Measurements from ENCODE around the gene RANGAP1.

Gene RANGAP1

GRCh38 chr22:41257696-41258095, 28.3 kb downstream of the RANGAP1 start:
- DNase-seq (ENCODE audit: low read depth) = no peak

DNA sequence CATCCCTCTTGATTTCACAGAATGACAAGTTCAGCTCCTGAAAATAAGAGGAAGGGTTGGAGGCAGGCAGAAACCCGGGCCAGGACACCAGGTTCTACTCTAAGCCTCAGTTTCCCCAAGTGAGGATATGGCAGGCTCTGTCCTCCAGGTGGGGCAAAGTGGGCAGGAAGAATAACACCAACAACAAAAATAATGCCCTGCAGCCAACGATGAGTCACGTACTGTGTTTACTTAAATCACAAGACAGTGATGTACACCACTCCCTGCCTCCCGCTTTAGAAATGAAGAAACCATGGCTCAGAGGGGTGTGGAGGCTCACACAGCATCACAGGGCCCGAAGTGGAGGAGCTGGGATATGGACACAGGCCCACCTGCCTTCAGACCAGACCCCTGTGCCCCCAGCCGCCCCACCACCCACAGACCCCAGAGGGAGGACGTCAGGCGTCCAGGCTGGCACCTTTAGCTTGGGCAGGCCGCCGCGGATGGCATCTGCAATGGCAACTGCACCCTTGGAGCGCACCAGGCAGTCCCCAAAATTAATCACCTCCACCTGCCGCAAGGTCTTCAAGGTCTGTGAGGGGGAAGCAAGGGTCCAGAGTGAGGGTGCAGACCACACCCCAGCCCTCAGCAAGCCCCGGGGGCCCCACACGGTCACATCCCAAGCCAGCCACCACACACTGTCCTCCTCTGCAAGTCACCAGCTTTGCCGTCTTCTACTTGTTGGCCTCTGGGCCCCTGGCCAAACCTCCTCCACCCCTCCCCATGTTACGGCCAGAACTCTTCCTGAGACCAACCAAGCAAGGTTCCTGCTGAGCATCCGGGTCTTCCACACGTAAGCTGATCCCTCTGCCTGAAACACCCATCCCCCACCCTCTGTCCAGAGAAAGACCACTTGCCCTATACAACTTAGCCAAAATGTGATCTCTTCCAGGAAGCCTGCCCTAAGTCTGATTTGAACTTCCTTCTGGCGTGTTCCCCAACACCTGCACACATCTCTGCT, 29.4 kb downstream of the RANGAP1 start:
- no peak for DNase-seq (ENCODE audit: low read depth)

GRCh38 chr22:41254230-41254629, 31.8 kb downstream of the RANGAP1 start:
- DNase-seq (ENCODE audit: low read depth) = no peak

- no peak for DNase-seq (ENCODE audit: low read depth)
Measured at GRCh38 chr22:41252365-41252764, 33.6 kb downstream of the RANGAP1 start.

DNA sequence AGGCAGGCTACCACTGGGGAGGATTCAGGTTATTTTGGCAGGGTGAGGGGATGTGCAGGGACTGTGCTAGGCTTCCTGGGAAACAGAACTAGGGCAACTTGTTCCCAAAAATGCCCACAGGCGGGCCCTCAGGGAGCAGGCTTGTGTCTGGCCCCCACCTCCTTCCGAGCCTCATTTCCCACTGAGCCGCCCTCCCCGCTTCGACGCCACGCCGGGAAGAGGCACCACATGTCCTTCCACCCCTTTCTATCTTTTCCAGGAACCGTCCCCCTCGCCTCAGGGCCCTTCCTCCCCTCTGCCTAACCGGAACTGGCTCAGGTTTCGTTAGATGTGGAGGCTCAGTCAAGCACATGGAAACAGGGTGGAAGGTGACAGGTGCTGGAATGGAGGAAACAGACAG, 35.9 kb downstream of the RANGAP1 start:
- no peak for DNase-seq (ENCODE audit: low read depth)

DNA sequence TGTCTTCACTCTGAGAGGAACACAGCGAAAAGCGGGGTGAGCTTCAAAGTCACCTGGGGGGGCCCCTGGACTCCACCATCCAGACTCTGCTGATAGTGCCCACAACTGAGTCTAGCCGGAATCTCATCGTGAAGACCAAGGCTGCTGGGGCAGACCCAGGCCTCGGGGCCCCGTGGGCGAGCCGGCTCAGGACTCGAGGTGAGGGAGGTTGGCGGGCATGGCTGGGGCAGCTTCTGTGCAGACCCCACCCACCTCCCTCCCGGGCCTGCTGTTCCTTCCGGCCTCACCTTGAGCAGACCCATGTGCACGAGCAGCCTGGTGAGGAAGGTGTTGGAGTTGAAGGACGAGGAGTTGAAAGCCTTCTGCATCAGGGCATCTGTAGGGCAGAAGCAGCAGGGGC, 36.5 kb downstream of the RANGAP1 start:
- DNase-seq (ENCODE audit: low read depth) = no peak

GRCh38 chr22:41248758-41249157, 37.2 kb downstream of the RANGAP1 start:
- no peak for DNase-seq (ENCODE audit: low read depth)

- no peak for DNase-seq (ENCODE audit: low read depth)
Measured at GRCh38 chr22:41248314-41248713, 37.7 kb downstream of the RANGAP1 start.

- no peak for DNase-seq (ENCODE audit: low read depth)
Measured at GRCh38 chr22:41247703-41248102, 38.3 kb downstream of the RANGAP1 start.

DNA sequence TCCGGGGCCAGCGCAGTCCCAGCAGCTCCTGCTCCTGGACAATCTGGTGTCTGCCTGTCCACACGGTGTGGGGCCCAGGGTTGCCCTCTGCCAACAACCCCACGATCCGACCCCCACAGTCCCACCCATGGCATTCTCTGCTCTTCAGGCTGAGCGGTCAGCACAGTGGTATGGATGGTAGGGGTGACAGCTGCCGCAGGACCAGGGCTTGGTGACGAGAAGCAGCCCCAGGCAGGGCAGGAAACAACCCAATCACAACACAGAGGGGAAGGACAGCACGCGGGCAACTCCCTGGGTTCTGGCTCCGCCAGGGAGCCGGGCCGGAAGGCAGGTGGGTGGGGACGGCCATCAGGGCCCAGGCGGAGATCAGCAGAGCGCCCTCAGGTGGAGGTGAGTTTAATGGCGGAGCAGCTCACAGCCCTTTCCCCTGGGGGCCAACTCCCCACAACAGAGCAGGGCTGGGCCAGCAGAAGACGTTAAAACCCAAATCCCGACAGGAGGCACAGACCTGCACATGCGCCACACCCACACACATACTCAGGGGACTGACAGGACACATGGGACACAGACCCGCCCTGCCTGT, 40.0 kb downstream of the RANGAP1 start:
- no peak for DNase-seq (ENCODE audit: low read depth)

- no peak for DNase-seq (ENCODE audit: low read depth)
Measured at GRCh38 chr22:41243361-41243760, 42.6 kb downstream of the RANGAP1 start.

DNA sequence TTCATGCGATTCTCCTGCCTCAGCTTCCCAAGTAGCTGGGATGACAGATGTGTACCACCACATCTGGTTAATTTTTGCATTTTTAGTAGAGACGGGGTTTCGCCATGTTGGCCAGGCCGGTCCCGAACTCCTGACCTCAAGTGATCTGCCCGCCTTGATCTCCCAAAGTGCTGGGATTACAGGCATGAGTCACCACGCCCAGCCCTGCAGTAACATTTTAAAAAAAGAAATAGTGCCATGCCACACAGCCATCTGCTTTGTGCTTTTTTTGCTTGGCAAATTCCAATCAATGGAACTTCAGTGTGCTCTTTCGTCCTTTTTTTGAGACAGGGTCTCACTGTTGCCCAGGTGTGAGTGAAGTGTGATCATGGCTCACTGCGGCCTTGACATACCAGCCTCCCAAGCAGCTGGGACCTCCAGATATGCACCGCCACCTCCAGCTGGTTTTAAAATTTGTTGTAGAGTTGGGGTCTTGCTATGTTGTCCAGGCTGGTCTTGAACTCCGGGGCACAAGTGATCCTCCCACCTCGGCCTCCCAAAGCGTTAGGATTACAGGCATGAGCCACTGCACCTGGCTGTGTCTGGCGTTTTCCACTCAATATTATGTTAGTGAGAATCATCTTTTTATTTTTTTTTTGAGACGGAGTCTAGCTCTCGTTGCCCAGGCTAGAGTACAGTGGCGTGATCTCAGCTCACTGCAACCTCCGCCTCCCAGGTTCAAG, 43.4 kb downstream of the RANGAP1 start:
- DNase-seq (ENCODE audit: low read depth) = no peak

GRCh38 chr22:41241133-41241676, 44.8 kb downstream of the RANGAP1 start:
- DNase-seq (ENCODE audit: low read depth) = no peak

DNA sequence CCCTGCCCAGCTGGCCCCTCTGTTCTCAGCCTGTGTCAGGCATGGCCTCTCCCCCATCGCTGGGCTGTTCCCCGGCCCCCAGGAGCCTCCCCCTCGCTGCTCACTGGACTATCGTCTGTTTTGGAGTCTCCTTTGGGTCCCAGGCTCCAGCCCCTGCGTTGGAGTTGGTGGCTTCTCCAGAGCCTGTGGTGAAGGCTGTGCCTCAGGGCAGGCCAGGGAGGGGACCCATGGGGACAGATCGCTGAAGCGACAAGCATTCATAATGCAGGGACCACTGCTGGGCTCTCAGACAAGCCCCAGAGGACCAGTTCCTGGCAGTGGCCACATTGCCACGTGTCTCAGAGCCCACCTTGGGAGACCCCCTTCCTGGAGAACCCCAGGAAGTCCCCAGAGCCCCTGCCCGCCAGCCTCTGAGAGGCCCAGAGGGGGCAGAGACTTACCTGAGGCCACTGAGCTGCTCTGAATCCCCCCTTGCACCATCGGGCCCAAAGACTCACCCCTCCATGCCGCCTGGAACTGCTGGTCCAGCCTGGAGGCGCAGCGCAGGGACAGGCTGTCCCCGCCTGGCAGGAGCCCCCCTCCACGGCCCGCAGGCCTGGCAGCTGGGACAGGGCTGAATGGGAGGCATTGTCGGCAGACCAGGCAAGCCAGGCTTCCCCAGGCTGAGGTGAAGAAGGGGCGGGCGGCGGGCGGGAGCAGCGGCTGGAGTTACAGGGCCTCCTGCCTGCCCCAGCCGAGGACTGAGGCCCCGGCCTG, 45.4 kb downstream of the RANGAP1 start, which contains the start of gene CHADL:
CHADL (minus strand) TSS at position 555 of the 756 bp plus-strand sequence; CDS start at position 505, 50 bp downstream.
- DNase-seq (ENCODE audit: low read depth) = no peak

DNA sequence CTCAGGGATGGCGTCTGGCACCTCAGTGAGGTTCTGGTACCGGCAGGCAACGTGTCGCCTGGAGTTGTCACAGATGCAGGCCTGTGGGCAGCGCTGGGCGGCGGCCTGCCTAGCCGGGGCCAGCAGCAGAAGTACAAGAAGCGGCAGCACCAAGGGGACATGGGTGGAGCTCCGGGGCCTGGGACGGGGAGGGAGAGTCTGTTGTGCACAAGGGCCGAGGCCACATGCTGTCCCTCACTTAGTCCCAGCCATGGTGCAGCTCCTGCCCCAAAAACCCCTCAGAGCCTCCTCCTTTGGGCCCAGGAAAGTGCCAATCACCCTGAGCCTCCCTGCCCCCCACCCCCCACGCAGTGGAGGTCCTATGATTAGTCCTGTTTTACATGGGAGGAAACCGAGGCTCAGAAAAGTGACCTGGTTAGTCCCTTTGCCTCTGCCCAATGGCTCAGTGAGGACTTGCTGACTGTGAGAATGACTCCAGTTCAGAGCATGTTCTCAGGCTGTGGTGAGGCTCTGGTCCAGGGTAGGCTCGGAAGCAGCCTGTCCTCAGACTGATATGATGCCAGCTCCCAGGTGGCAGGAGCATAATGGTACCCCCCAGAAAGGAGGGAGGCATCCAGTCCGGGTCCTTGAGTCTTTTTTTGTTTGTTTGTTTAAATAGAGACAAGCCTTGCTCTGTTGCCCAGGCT, 46.4 kb downstream of the RANGAP1 start:
- DNase-seq (ENCODE audit: low read depth) = no peak

- DNase-seq (ENCODE audit: low read depth) = no peak
Measured at GRCh38 chr22:41238570-41239442, 47.2 kb downstream of the RANGAP1 start.

GRCh38 chr22:41237707-41238569, 48.0 kb downstream of the RANGAP1 start:
- DNase-seq (ENCODE audit: low read depth) = no peak

GRCh38 chr22:41237036-41237706, 48.8 kb downstream of the RANGAP1 start:
- DNase-seq (ENCODE audit: low read depth) = no peak
